GM12878 (cell line): Measurements from ENCODE around the gene PRTFDC1. TPM values are rescaled to one million over a fixed set of nuclear protein-coding genes. Genes with fewer than 3 reads are reported as not detected.
A peak's percentile ranks its signal among the peaks of the same experiment; 100 is the strongest.

ENCODE experiments used
- ELK1 ChIP-seq: IDR thresholded peaks from 2 replicates; pipeline ENCODE4 v1.6.1; 2012; ENCODE audit warnings: low read depth, low read length, improper control_type of control experiment
- MLLT1 ChIP-seq: fragments of 450-650 bp; IDR thresholded peaks from 2 replicates; pipeline ENCODE4 v1.6.1; 2016; ENCODE audit warnings: mild to moderate bottlenecking
- RUNX3 ChIP-seq: IDR thresholded peaks from 2 replicates; pipeline ENCODE4 v1.6.1; 2012; ENCODE audit warnings: low read length, inconsistent platforms
- ZNF687 ChIP-seq: fragments of 450-650 bp; IDR thresholded peaks from 2 replicates; pipeline ENCODE4 v1.6.1; 2017; ENCODE audit warnings: mild to moderate bottlenecking, moderate library complexity
- polyA plus RNA-seq, 11 experiments: library from polyadenylated mRNA; depleted of rRNA in 4 of 11; unstranded in 6 of 11; stranded (reverse) in 5 of 11; fragments of >200 nt; fragmentation: Nextera tagmentation in 4 of 11; fragmentation: Illumina TruSeq in 1 of 11; extraction: Ambion mirVana in 4 of 11; extraction: Trizol in 1 of 11; gene quantifications; 1 replicate in 1 of 11; 2 replicates in 10 of 11; pipeline versions ENCODE4 v1.2.1 to v1.2.3, GENCODE V29; 2011 to 2016; ENCODE audit warnings: inconsistent platforms in 2 of 11, missing spikeins in 2 of 11, low read depth in 1 of 11
- total RNA-seq, 4 experiments: library from RNA; depleted of rRNA in 3 of 4; stranded (reverse); fragments of >200 nt in 3 of 4; fragmentation: Illumina TruSeq in 1 of 4; extraction: Trizol in 1 of 4; gene quantifications; 2 replicates each; pipeline versions ENCODE4 v1.2.1 to v1.2.3, GENCODE V29; 2013 to 2021

The PRTFDC1 gene
- total and polyA plus RNA-seq, 10 of the 15 experiments (the other 5 are each of a cell fraction or from before 2014, with no cell fraction given): 5.5 to 17.3 (median 11.3) TPM

DNA sequence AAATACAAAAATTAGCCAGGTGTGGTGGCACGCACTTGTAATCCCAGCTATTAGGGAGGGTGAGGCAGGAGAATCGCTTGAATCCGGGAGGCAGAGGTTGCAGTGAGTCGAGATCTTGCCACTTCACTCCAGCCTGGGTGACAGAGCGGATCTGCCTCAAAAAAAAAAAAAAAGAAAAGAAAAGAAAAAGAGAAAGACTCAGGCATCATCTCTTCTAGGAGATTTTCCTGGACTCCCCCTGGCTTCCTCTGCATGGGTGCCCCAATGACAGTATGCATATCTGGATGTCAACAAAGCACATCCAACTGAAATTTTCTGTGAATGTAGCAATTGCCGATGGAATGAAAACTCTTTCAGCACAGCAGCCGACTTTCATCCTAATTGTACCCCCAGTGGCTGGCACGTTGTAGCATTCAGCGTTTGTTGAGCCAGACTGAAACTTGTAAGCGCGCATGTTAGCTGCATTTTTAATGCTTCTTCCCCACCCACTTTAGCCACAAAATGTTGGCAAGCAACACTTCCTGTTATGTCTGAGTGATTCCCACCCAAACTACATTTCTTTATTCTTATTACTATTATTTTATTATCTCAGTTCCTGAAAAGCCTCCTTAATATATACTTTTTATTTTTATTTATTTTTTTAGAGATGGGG is 70.2 kb downstream of the PRTFDC1 start (continued):
- TF ChIP-seq ZNF687: peak; percentile 24; the same call in 1 of the 2 replicates
- TF ChIP-seq ELK1: no peak
- TF ChIP-seq RUNX3: peak; percentile 69
- no peak for TF ChIP-seq MLLT1
